ENCODE measurements around the gene GAB1. TPM values are rescaled to one million over a fixed set of nuclear protein-coding genes. Genes with fewer than 3 reads are reported as not detected.
A peak's percentile ranks its signal among the peaks of the same experiment; 100 is the strongest.

The GAB1 gene
- total RNA-seq, 1 donor from 2014 or later, result 31.0 TPM

GRCh38 chr4:143406523-143406922 lies 69.8 kb downstream of the GAB1 start:
- H3K36me3 ChIP-seq, result no peaks in the 10 kb centered on the region
- peak; percentile 67 to 98 for DNase-seq (ENCODE audit: low spot score in 2 of 2)
- H3K27me3 ChIP-seq, result no peaks in the 10 kb centered on the region
- peaks cover 16 to 77% of the 10 kb centered on the region in 2 donors for H3K4me1 ChIP-seq
- no peak overlapping the region for H3K4me3 ChIP-seq
- intact Hi-C loops (cut with DNase I), result loop anchor here (2.0 to 5.0 kb wide), 4 partner anchors 46 to 119 kb away; partner anchors contain the start of genes GAB1 and SMARCA5
- no peak for TF ChIP-seq CTCF (IDR thresholded peaks at IDR 0.05)
- no peaks in the 10 kb centered on the region for H3K9me3 ChIP-seq
- H3K27ac ChIP-seq, result peak overlapping the region; percentile 49 to 57

- peak overlapping the region; percentile 49 to 57 for H3K27ac ChIP-seq
Observed at GRCh38 chr4:143407474-143407873, 70.8 kb downstream of the GAB1 start.

GRCh38 chr4:143407888-143408287 lies 71.2 kb downstream of the GAB1 start:
- H3K4me1 ChIP-seq, result peaks cover 16 to 71% of the 10 kb centered on the region in 2 donors
- no peaks in the 10 kb centered on the region for H3K9me3 ChIP-seq
- no peak overlapping the region for H3K4me3 ChIP-seq
- intact Hi-C loops (cut with DNase I), result loop anchor here (2.0 to 5.0 kb wide), 4 partner anchors 47 to 121 kb away; partner anchors contain the start of genes GAB1 and SMARCA5
- TF ChIP-seq CTCF (IDR thresholded peaks at IDR 0.05), result no peak
- no peaks in the 10 kb centered on the region for H3K36me3 ChIP-seq
- H3K27ac ChIP-seq, result peak overlapping the region; percentile 49 to 57
- H3K27me3 ChIP-seq, result no peaks in the 10 kb centered on the region
- DNase-seq (ENCODE audit: low spot score in 2 of 2), result no peak

More at GRCh38 chr4:143407474-143407873, 70.8 kb downstream of the GAB1 start:
- H3K4me1 ChIP-seq, result peaks cover 16 to 76% of the 10 kb centered on the region in 2 donors
- no peaks in the 10 kb centered on the region for H3K9me3 ChIP-seq
- H3K4me3 ChIP-seq, result no peak overlapping the region
- no peaks in the 10 kb centered on the region for H3K36me3 ChIP-seq
- intact Hi-C loops (cut with DNase I), result loop anchor here (2.0 to 5.0 kb wide), 4 partner anchors 47 to 120 kb away; partner anchors contain the start of genes GAB1 and SMARCA5
- TF ChIP-seq CTCF (IDR thresholded peaks at IDR 0.05), result no peak
- no peaks in the 10 kb centered on the region for H3K27me3 ChIP-seq
- DNase-seq (ENCODE audit: low spot score in 2 of 2), result no peak

- no peak overlapping the region for H3K4me3 ChIP-seq
- H3K36me3 ChIP-seq, result no peaks in the 10 kb centered on the region
- H3K27me3 ChIP-seq, result no peaks in the 10 kb centered on the region
- intact Hi-C loops (cut with DNase I), result no loop called here
- no peak for DNase-seq (ENCODE audit: low spot score in 2 of 2)
- no peak for TF ChIP-seq CTCF (IDR thresholded peaks at IDR 0.05)
- H3K4me1 ChIP-seq, result peaks cover 8 to 52% of the 10 kb centered on the region in 2 donors
- peak overlapping the region; percentile 20 to 65 for H3K27ac ChIP-seq
- no peaks in the 10 kb centered on the region for H3K9me3 ChIP-seq
Observed at GRCh38 chr4:143410015-143410414, 73.3 kb downstream of the GAB1 start.

- Histone ChIP-seq H3K36me3 (peaks cover 11 to 12% of the 10 kb centered on the region in 2 donors), H3K4me1 (peaks cover 8 to 35% of the 10 kb centered on the region in 2 donors), H3K9me3 (no peaks in the 10 kb centered on the region), H3K27me3 (no peaks in the 10 kb centered on the region), H3K27ac (peak overlapping the region; percentile 23 to 65), H3K4me3 (peak overlapping the region in 1 of 2 donors; percentile 44)
- intact Hi-C loops (cut with DNase I), result no loop called here
- no peak for DNase-seq (ENCODE audit: low spot score in 2 of 2)
- no peak for TF ChIP-seq CTCF (IDR thresholded peaks at IDR 0.05)
Observed at GRCh38 chr4:143411527-143412419, 75.1 kb downstream of the GAB1 start.

Data from ascending aorta (tissue), 2 donors.